A549 (cell line): ENCODE data around the gene SSBP3. TPM values are rescaled to one million over a fixed set of nuclear protein-coding genes. Genes with fewer than 3 reads are reported as not detected.

Experiments used
- ATAC-seq, 2 experiments: fragments of 200-7000 bp in 1 of 2; fragments of >200 bp in 1 of 2; cut with Nextera tagmentation in 1 of 2; cut with Tn5 transposase in 1 of 2; 3 replicates each; pipeline versions ENCODE4 v1.8.0 to v1.9.1; 2018 to 2020; ENCODE audit warnings: mild to moderate bottlenecking in 1 of 2, moderate library complexity in 1 of 2
- CTCF ChIA-PET: fragments of 300-600 bp; sonication (Branson Sonifier 250); formaldehyde crosslinking; extraction: SDS; loops from one replicate; lab custom pipeline; 2021; ENCODE audit warnings: antibody characterized with exemption, inconsistent platforms; lab: Yijun Ruan, JAX
- POLR2A ChIA-PET: fragments of 350-600 bp; formaldehyde crosslinking; extraction: SDS; loops from one replicate; lab custom pipeline; 2021; ENCODE audit warnings: antibody characterized with exemption, inconsistent platforms; lab: Yijun Ruan, JAX
- DNase-seq, 2 experiments: peaks; one replicate each; pipeline versions ENCODE4 v3.0.0 to v3.0.0-alpha.2; 2011 to 2016; ENCODE audit warnings: low read depth in 1 of 2, low spot score in 1 of 2
- FAIRE-seq: peaks from 2 replicates; lab custom pipeline; 2011; peaks lifted over from hg19 to GRCh38; lab: Jason Lieb, UNC
- H3K27ac ChIP-seq, 2 experiments: fragments of >200 bp; sonication (Bioruptor Twin); formaldehyde crosslinking; 3 replicates each; pipeline ENCODE4 v1.5.1; 2016 to 2017
- H3K4me1 ChIP-seq: fragments of >200 bp; sonication (Bioruptor Twin); formaldehyde crosslinking; 3 replicates; pipeline ENCODE4 v1.6.1; 2016
- H3K4me2 ChIP-seq: fragments of >200 bp; sonication (Bioruptor Twin); formaldehyde crosslinking; 3 replicates; pipeline ENCODE4 v1.6.1; 2016
- H3K4me3 ChIP-seq: fragments of >200 bp; sonication (Bioruptor Twin); formaldehyde crosslinking; 3 replicates; pipeline ENCODE4 v1.5.1; 2016
- H3K9me3 ChIP-seq: fragments of >200 bp; sonication (Bioruptor Twin); formaldehyde crosslinking; 3 replicates; pipeline ENCODE4 v1.6.1; 2016
- CBX8 ChIP-seq: fragments of 200-600 bp; sonication (generic); IDR thresholded peaks from 2 replicates; pipeline ENCODE4 v1.6.1; 2016
- CTCF ChIP-seq: fragments of >200 bp; sonication (Bioruptor Twin); formaldehyde crosslinking; IDR thresholded peaks from 3 replicates; pipeline ENCODE4 v1.5.1; 2016
- EHF ChIP-seq: fragments of 250-450 bp; sonication (Bioruptor Pico); IDR thresholded peaks from 2 replicates; pipeline ENCODE4 v1.5.0; 2020; ENCODE audit warnings: mild to moderate bottlenecking
- EP300 ChIP-seq, 2 experiments: fragments of >200 bp; sonication (Bioruptor Twin); formaldehyde crosslinking; IDR thresholded peaks; 2 replicates in 1 of 2; 3 replicates in 1 of 2; pipeline ENCODE4 v1.6.1; 2016 to 2017
- ESRRA ChIP-seq: fragments of 150-350 bp; IDR thresholded peaks from 2 replicates; pipeline ENCODE4 v1.6.1; 2014; ENCODE audit warnings: mild to moderate bottlenecking, low read length, borderline replicate concordance
- FOSB ChIP-seq: fragments of 250-450 bp; sonication (Bioruptor Pico); IDR thresholded peaks from 2 replicates; pipeline ENCODE4 v1.5.0; 2020; ENCODE audit warnings: mild to moderate bottlenecking, moderate library complexity
- FOXS1 ChIP-seq: fragments of 250-450 bp; sonication (Bioruptor Pico); IDR thresholded peaks from 2 replicates; pipeline ENCODE4 v1.5.0; 2020; ENCODE audit warnings: mild to moderate bottlenecking, moderate library complexity
- HMGXB4 ChIP-seq: fragments of 250-450 bp; sonication (Bioruptor Pico); IDR thresholded peaks from 2 replicates; pipeline ENCODE4 v1.5.0; 2021; ENCODE audit warnings: mild to moderate bottlenecking, moderate library complexity, borderline replicate concordance
- HOXA7 ChIP-seq: fragments of 250-450 bp; sonication (Bioruptor Pico); IDR thresholded peaks from 2 replicates; pipeline ENCODE4 v1.5.0; 2020; ENCODE audit warnings: mild to moderate bottlenecking, moderate library complexity
- HOXB5 ChIP-seq: fragments of 250-450 bp; sonication (Bioruptor Pico); IDR thresholded peaks from 2 replicates; pipeline ENCODE4 v1.5.0; 2020; ENCODE audit warnings: mild to moderate bottlenecking, moderate library complexity
- JUN ChIP-seq, 2 experiments: fragments of >200 bp; sonication (Bioruptor Twin); formaldehyde crosslinking; IDR thresholded peaks; 2 replicates in 1 of 2; 3 replicates in 1 of 2; pipeline ENCODE4 v1.6.1; 2016 to 2017
- JUNB ChIP-seq: fragments of >200 bp; sonication (Bioruptor Twin); formaldehyde crosslinking; IDR thresholded peaks from 2 replicates; pipeline ENCODE4 v1.6.1; 2016
- KDM1A ChIP-seq: fragments of 200-600 bp; sonication (generic); IDR thresholded peaks from 2 replicates; pipeline ENCODE4 v1.6.1; 2016; ENCODE audit warnings: low read depth, mild to moderate bottlenecking
- MAFK ChIP-seq: fragments of 450-650 bp; IDR thresholded peaks from 2 replicates; pipeline ENCODE4 v1.6.1; 2014; ENCODE audit not compliant: partially characterized antibody
- MYC ChIP-seq: IDR thresholded peaks from 2 replicates; pipeline ENCODE4 v1.6.1; 2012; ENCODE audit warnings: mild to moderate bottlenecking, inconsistent platforms, low read length, improper control_type of control experiment, borderline replicate concordance
- NFE2L2 ChIP-seq: fragments of 150-350 bp; conservative IDR thresholded peaks from 2 replicates; pipeline ENCODE4 v1.6.1; 2014; ENCODE audit warnings: low read length
- POLR2A ChIP-seq: IDR thresholded peaks from 2 replicates; pipeline ENCODE4 v1.6.1; 2012; ENCODE audit warnings: mild to moderate bottlenecking, low read length
- RFX5 ChIP-seq: fragments of 450-650 bp; IDR thresholded peaks from 2 replicates; pipeline ENCODE4 v1.7.1; 2014; ENCODE audit warnings: antibody characterized with exemption, mild to moderate bottlenecking, moderate library complexity
- RNF2 ChIP-seq: fragments of 200-600 bp; sonication (generic); IDR thresholded peaks from 2 replicates; pipeline ENCODE4 v1.6.1; 2016; ENCODE audit warnings: low read depth, mild to moderate bottlenecking, antibody characterized with exemption, moderate library complexity, borderline replicate concordance
- SMC3 ChIP-seq: fragments of >200 bp; sonication (Bioruptor Twin); formaldehyde crosslinking; IDR thresholded peaks from 3 replicates; pipeline ENCODE4 v1.6.1; 2018; ENCODE audit warnings: inconsistent platforms
- SREBF2 ChIP-seq: fragments of 450-650 bp; IDR thresholded peaks from 2 replicates; pipeline ENCODE4 v1.6.1; 2014; ENCODE audit warnings: mild to moderate bottlenecking, moderate library complexity
- TP53 ChIP-seq: fragments of 250-450 bp; sonication (Bioruptor Pico); IDR thresholded peaks from 2 replicates; pipeline ENCODE4 v1.5.0; 2021; ENCODE audit warnings: mild to moderate bottlenecking, moderate library complexity
- USF2 ChIP-seq: fragments of 450-650 bp; IDR thresholded peaks from 2 replicates; pipeline ENCODE4 v1.6.1; 2014; ENCODE audit warnings: antibody characterized with exemption
- ZC3H11A ChIP-seq: fragments of 450-650 bp; IDR thresholded peaks from 2 replicates; pipeline ENCODE4 v1.6.1; 2014; ENCODE audit warnings: antibody characterized with exemption, mild to moderate bottlenecking
- WGBS: methylation state at CpG from one replicate; pipeline ENCODE4 v1.1.6; 2017; ENCODE audit errors: missing lambda C conversion rate; 5-methylcytosine and 5-hydroxymethylcytosine counted together
- polyA plus RNA-seq, 4 experiments: library from polyadenylated mRNA; depleted of rRNA in 3 of 4; stranded (reverse); fragments of >200 nt; fragmentation: RNase III in 1 of 4; extraction: RNeasy Plus Mini Kit Qiagen cat#74134 plus additional on column Dnase treatment in 1 of 4; gene quantifications; 2 replicates in 3 of 4; 3 replicates in 1 of 4; pipeline ENCODE4 v1.2.3, GENCODE V29; 2011 to 2017
- TF ChIP-seq, protein P1 (sequence below): fragments of 200-600 bp; sonication (generic); IDR thresholded peaks from 2 replicates; pipeline ENCODE4 v1.6.1; 2016; ENCODE audit warnings: antibody characterized with exemption, mild to moderate bottlenecking, moderate library complexity
- TF ChIP-seq, protein P2 (sequence below): IDR thresholded peaks from 2 replicates; pipeline ENCODE4 v1.6.1; 2012; ENCODE audit warnings: low read depth, borderline replicate concordance

Gene SSBP3
- polyA plus RNA-seq, 2 of the 4 experiments (the other 2 are of a cell fraction): 7.2 to 9.1 TPM

GRCh38 chr1:54296666-54297065 lies 109.5 kb downstream of the SSBP3 start:
- Histone ChIP-seq H3K4me2 (no peak overlapping the region), H3K27ac (no peak overlapping the region), H3K4me1 (no peaks in the 10 kb centered on the region; the same call in 2 of the 3 replicates), H3K9me3 (no peaks in the 10 kb centered on the region), H3K4me3 (no peak overlapping the region)
- FAIRE-seq (no peak), ATAC-seq (no peak), DNase-seq (no peak)
- 95% methylated on average over 4 of the region's 5 CpGs for WGBS
- TF ChIP-seq HOXB5 (CRISPR knock-in tag) (no peak), ESRRA (no peak), KDM1A (no peak), MAFK (no peak), MYC (no peak), HMGXB4 (CRISPR knock-in tag) (no peak), POLR2A (no peak), SMC3 (no peak), RNF2 (no peak), NFE2L2 (no peak), CTCF (no peak), HOXA7 (CRISPR knock-in tag) (no peak), CBX8 (no peak), FOSB (CRISPR knock-in tag) (no peak), EP300 (IDR thresholded peaks at IDR 0.05) (no peak)
- TF ChIP-seq, protein P1, sequence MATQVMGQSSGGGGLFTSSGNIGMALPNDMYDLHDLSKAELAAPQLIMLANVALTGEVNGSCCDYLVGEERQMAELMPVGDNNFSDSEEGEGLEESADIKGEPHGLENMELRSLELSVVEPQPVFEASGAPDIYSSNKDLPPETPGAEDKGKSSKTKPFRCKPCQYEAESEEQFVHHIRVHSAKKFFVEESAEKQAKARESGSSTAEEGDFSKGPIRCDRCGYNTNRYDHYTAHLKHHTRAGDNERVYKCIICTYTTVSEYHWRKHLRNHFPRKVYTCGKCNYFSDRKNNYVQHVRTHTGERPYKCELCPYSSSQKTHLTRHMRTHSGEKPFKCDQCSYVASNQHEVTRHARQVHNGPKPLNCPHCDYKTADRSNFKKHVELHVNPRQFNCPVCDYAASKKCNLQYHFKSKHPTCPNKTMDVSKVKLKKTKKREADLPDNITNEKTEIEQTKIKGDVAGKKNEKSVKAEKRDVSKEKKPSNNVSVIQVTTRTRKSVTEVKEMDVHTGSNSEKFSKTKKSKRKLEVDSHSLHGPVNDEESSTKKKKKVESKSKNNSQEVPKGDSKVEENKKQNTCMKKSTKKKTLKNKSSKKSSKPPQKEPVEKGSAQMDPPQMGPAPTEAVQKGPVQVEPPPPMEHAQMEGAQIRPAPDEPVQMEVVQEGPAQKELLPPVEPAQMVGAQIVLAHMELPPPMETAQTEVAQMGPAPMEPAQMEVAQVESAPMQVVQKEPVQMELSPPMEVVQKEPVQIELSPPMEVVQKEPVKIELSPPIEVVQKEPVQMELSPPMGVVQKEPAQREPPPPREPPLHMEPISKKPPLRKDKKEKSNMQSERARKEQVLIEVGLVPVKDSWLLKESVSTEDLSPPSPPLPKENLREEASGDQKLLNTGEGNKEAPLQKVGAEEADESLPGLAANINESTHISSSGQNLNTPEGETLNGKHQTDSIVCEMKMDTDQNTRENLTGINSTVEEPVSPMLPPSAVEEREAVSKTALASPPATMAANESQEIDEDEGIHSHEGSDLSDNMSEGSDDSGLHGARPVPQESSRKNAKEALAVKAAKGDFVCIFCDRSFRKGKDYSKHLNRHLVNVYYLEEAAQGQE: no peak
- TF ChIP-seq, protein P2, sequence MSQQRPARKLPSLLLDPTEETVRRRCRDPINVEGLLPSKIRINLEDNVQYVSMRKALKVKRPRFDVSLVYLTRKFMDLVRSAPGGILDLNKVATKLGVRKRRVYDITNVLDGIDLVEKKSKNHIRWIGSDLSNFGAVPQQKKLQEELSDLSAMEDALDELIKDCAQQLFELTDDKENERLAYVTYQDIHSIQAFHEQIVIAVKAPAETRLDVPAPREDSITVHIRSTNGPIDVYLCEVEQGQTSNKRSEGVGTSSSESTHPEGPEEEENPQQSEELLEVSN: no peak
- POLR2A ChIA-PET: no interaction called here
- CTCF ChIA-PET: interaction anchor here (0.6 kb wide), 1 partner anchor 354 kb away, joined by 4 read pairs; no protein-coding TSS in a partner anchor

- Histone ChIP-seq H3K4me1 (peaks cover 7% of the 10 kb centered on the region; the same call in 1 of the 3 replicates), H3K27ac (no peak overlapping the region), H3K4me3 (no peak overlapping the region), H3K4me2 (no peak overlapping the region), H3K9me3 (no peaks in the 10 kb centered on the region)
- ATAC-seq: no peak
- TF ChIP-seq TP53 (no peak), ZC3H11A (no peak), FOXS1 (CRISPR knock-in tag) (no peak), RNF2 (no peak), JUNB (no peak), EHF (CRISPR knock-in tag) (no peak), JUN (IDR thresholded peaks at IDR 0.05) (no peak), SREBF2 (no peak), RFX5 (no peak), USF2 (no peak), KDM1A (no peak)
- ChIA-PET POLR2A (no interaction called here), CTCF (interaction anchor here (1.0 to 1.3 kb wide), 3 partner anchors 9 to 14 kb away, joined by 3 to 4 read pairs (median 4); no protein-coding TSS in a partner anchor)
- DNase-seq: no peak
- FAIRE-seq: no peak
- 86% methylated on average over 5 of the region's 6 CpGs for WGBS
Measured at GRCh38 chr1:54294887-54295286, 111.3 kb downstream of the SSBP3 start.
